Activated CD4-positive, alpha-beta T cell treated with anti-CD3 and anti-CD28 coated beads, Interleukin-10, Interleukin-2, amounts not matched to agents 100 ng/mL and 50 ng/mL, durations not matched to agents 16 hours and 8 hours (primary cell): Measurements from ENCODE around the gene KCNAB2.
"Not testable (repeated sequence)": the region's sequence is repeated elsewhere in the genome, so short reads cannot be mapped to it uniquely, and the experiment has no call there.

Experiments
- DNase-seq: peaks from one replicate; pipeline ENCODE4 v3.0.0-alpha.2; 2020

KCNAB2 gene

DNA sequence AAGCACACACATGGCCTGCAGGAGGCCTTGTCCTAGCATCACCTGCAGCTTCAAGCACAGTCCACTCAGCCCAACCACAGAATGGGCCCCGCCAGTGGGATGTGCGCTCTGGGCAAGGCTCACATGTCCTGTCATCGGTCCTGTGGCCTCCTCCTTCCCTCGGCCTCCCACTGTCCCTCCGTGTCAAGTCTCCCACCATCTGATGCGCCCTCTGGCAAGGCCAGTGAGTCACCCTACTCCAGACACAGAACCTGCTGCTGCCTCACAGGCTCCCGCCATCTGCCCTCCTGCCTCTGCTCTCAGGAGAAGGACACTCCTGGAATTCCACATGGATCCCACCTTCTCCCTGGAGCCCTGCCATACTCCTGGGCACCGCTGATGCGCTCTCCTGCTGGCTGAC lies 14.2 kb downstream of the KCNAB2 start:
- DNase-seq, result no peak

GRCh38 chr1:6062670-6063069 lies 17.0 kb downstream of the KCNAB2 start:
- DNase-seq, result no peak

DNA sequence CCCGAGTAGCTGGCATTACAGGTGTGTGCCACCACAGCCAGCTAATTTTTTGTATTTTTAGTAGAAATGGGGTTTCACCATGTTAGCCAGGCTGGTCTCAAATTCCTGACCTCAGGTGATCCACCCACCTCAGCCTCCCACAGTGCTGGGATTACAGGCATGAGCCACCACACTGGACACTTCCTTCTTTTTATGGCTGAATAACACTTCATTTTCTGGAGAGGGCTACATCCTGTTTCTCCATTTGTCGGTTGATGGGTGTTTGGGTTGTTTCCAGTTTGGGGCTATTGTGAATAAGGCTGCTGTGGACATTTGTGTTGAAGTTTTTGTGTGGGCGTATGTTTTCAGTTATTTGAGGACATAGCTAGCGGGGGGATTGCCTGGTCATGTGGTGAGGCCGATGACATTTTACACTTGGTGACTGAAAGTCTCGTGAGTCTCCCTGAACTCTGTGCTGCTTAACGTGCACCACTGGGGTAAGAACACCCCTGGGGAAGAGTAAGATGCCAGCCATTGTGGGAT lies 17.9 kb downstream of the KCNAB2 start:
- not testable (repeated sequence) for DNase-seq

GRCh38 chr1:6065093-6065858 lies 19.6 kb downstream of the KCNAB2 start:
- no peak for DNase-seq

DNA sequence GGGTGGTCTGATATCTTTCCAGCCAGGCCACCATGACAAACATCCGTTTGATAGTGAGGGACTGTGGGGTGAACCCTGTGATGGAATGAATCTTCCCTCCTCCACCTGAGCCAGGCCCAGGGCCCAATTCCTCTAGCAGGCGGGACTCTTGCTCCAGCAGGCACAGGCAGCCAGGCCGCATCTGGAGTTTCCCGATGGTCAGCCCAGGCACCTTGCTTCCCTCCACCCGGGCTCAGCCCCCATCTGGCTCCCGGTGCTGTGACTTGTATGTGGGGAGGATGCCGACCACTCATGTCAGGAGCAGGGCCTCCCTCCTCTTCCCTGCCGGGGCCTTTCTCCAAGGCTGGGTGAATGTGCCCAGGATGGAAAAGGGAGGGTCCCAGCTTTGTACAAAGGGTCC lies 21.0 kb downstream of the KCNAB2 start:
- DNase-seq, result no peak

- no peak for DNase-seq
These were observed 22.4 kb downstream of the KCNAB2 start for GRCh38 chr1:6068073-6068472.

DNA sequence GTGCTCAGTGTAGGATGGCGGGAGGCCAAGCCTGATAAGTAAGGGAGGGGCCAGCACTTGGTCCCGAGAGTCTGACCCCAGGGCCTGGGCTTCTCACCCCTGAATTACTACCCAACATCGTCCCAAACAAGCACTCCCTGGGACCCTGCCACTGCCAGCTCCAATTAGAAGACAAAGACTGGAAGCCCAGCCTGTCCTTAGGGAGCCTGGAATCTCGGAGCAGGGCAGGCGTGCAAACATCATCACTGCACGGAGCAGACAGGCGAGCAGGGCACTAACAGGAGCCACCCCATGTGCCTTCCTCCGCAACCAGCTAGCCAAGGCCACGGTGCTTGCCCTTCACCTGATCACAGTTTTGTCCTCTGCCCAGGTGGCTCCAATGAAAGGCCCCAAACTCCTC lies 23.2 kb downstream of the KCNAB2 start:
- DNase-seq, result no peak

DNA sequence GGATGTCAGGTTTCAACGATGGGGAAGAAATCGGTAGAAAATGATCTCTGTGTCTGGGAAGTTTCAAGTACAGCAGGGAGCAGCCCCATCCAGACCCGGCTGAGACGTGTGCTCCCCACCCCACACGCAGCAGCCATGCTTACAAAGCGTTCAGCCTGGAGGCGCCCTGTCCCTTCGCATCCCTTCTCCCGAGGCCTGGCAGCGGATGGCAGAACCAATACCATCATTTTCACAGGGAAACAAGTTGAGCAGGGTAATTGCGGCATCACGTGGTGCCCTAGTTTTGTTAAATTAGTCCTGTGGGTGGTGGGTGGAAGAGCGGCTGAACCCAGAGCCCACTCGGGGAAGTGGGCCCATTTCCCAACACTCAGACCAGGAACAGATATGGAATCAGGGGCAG lies 23.9 kb downstream of the KCNAB2 start:
- DNase-seq, result no peak

GRCh38 chr1:6070450-6070974 lies 24.8 kb downstream of the KCNAB2 start:
- no peak for DNase-seq

- DNase-seq, result no peak
These were observed 25.5 kb downstream of the KCNAB2 start for GRCh38 chr1:6071219-6071618.

DNA sequence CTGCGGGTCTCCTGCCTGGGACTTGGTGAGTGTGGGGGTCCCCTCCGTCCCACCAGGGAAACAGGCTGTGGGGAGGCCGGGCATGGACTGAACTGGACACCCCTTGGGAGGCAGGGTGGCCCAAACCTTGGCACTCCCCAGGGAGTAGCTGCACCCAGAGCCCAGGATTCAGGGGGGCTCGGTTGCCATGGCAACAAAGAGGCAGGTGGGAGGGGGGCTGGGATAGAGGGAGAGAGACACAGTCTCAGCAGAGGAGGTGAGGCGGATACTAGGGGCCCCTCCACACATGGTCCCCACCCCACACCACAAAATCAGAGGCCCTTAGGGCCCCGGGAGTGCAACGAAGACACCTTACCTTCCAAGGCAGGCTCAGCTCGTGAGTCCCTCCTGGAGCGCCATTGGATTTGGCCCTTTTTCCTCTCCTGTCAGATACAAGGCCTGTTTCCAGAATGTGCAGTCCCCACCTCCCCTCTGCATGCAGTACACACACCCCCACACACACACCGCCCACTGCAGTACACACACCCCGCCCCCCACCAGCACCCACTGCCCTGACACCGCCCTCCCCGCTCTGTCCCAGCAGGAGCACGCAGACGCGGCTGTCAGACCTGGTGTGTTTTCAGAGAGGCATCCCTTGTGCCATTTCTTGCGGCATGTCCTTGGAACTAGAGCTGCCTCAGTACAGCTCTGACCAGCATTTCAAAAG lies 27.2 kb downstream of the KCNAB2 start:
- no peak for DNase-seq

DNA sequence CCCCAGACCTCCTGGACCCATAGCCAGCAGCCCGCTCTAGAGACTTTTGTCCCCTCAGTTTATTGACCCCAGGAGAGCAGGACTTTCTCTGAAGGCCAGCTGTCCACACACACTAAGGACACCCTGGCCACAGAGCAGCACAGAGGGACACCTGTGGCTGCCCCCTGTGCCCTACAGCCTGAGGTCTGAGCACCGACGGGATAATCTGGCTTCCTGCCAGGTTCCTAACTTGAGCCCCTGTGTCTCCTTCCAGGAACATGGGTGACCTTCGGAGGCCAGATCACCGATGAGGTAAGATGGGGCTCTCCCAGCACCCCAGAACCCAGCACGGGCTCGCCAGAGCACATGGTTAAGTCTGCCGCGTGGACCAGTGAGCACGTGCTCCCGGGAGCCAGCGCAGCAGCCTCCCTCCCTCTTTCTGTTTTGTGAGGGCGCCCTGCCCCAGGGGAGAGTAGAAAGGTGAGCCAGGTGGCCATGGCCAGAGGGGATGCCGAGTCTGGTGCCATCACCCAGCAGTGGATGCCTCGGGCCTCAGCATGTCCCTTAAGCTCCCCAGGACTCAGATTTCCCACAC lies 27.9 kb downstream of the KCNAB2 start:
- DNase-seq, result no peak

GRCh38 chr1:6074192-6074901 lies 28.7 kb downstream of the KCNAB2 start:
- no peak for DNase-seq

GRCh38 chr1:6075748-6076147 lies 30.1 kb downstream of the KCNAB2 start:
- DNase-seq, result no peak

DNA sequence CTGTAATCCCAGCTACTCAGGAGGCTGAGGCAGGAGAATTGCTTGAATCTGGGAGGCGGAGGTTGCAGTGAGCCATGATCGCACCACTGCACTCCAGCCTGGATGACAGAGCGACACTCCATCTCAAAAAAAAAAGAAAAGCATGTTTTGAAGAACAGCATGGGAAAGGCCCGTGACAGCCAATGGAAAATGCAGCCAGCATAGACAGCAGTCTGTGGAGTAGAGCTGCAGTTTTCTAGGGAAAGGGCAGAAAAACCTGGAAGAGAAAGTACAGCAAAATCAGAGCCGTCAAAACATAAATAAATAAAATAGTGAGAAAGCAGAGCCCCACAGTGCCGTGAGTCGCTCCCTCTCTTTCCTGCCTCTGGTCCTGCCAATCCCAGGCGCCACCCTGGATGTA lies 31.4 kb downstream of the KCNAB2 start:
- not testable (repeated sequence) for DNase-seq

- DNase-seq, result no peak
These were observed 31.8 kb downstream of the KCNAB2 start for GRCh38 chr1:6077506-6077905.

DNA sequence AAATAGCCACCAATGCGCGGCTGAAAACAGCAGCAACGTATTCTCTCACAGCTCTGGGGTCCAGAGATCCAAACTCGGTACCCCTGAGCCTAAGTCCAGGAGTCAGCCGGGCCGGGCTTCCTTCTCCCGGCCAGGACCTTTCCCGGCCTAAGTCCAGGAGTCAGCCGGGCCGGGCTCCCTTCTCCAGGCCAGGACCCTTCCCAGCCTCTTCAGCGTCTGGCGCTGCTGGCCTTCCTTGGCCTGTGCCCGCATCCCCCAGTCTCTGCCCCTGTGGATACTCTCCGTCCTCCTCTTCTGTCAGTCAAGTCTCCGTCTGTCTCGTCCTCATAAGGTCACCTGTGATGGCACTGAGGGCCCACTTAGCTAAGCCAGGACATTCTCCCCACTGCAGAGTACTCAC lies 32.2 kb downstream of the KCNAB2 start:
- no peak for DNase-seq

- DNase-seq, result no peak
These were observed 34.8 kb downstream of the KCNAB2 start for GRCh38 chr1:6080469-6080868.

- no peak for DNase-seq
These were observed 36.2 kb downstream of the KCNAB2 start for GRCh38 chr1:6081901-6082300.

DNA sequence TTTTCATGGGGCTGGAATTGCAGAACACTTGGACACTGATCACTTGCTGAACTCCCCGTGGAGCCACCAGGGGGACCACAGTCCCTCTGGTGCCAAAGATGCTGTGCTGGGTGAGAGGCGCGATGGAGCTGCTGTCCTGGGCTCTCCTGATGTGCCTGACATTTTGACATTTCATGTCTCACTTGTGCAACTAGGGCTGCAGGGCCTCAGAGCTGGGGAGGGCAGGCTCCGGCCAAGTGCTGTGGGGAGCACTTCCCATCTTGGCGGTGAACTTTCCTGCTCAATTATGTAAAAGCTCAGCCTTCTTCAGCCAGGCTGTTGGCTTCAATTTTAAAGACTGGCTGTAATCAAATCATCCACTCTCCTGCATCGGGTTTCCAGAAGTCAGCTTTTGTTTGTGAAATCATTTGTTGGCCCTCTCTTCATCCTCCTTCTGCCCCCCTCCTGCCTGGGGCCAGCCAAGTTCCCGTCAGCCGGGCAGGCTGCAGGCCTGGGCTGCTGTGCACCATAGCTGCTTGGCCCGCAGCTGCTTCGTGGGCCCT lies 36.8 kb downstream of the KCNAB2 start:
- no peak for DNase-seq

GRCh38 chr1:6083385-6083784 lies 37.7 kb downstream of the KCNAB2 start:
- no peak for DNase-seq

GRCh38 chr1:6083801-6084446 lies 38.2 kb downstream of the KCNAB2 start:
- no peak for DNase-seq
